Hematopoietic multipotent progenitor cell treated with erythropoietin and hydrocortisone succinate and interleukin-3 and kit ligand, for 4 days (in vitro differentiated cells): ENCODE results near the gene FA2H.
"Not testable (repeated sequence)": the region's sequence is repeated elsewhere in the genome, so short reads cannot be mapped to it uniquely, and the experiment has no call there.

ENCODE experiments used
- DNase-seq: peaks from one replicate; pipeline ENCODE4 v3.0.0-alpha.2; 2015

Gene FA2H

GRCh38 chr16:74743045-74743667, 31.5 kb downstream of the FA2H start:
- DNase-seq: no peak

GRCh38 chr16:74742051-74742481, 32.6 kb downstream of the FA2H start:
- peak; percentile 32 for DNase-seq

GRCh38 chr16:74740795-74741304, 33.8 kb downstream of the FA2H start:
- DNase-seq: no peak

- DNase-seq: no peak
These were observed 35.3 kb downstream of the FA2H start for GRCh38 chr16:74739275-74739674.

GRCh38 chr16:74738816-74739215, 35.8 kb downstream of the FA2H start:
- DNase-seq: no peak

GRCh38 chr16:74738113-74738541, 36.5 kb downstream of the FA2H start:
- DNase-seq: peak; percentile 43

- DNase-seq: no peak
These were observed 37.1 kb downstream of the FA2H start for GRCh38 chr16:74737521-74737920.

- no peak for DNase-seq
These were observed 38.0 kb downstream of the FA2H start for GRCh38 chr16:74736531-74737157.

- DNase-seq: no peak
These were observed 39.1 kb downstream of the FA2H start for GRCh38 chr16:74735554-74735953.

GRCh38 chr16:74735162-74735452, 39.5 kb downstream of the FA2H start:
- DNase-seq: no peak

- no peak for DNase-seq
These were observed 40.1 kb downstream of the FA2H start for GRCh38 chr16:74734361-74735161.

- no peak for DNase-seq
These were observed 41.8 kb downstream of the FA2H start for GRCh38 chr16:74732707-74733350.

- no peak for DNase-seq
These were observed 42.7 kb downstream of the FA2H start for GRCh38 chr16:74731853-74732477.

- peak; percentile 77 for DNase-seq
These were observed 44.6 kb downstream of the FA2H start for GRCh38 chr16:74729783-74730683.

- no peak for DNase-seq
These were observed 46.7 kb downstream of the FA2H start for GRCh38 chr16:74727903-74728302.

- peak; percentile 70 for DNase-seq
These were observed 47.9 kb downstream of the FA2H start for GRCh38 chr16:74726716-74727115.

- no peak for DNase-seq
These were observed 48.8 kb downstream of the FA2H start for GRCh38 chr16:74725651-74726455.

GRCh38 chr16:74724820-74725549, 49.6 kb downstream of the FA2H start:
- DNase-seq: no peak

- DNase-seq: no peak
These were observed 51.4 kb downstream of the FA2H start for GRCh38 chr16:74723256-74723655.

GRCh38 chr16:74722156-74722555, 52.5 kb downstream of the FA2H start:
- DNase-seq: not testable (repeated sequence)
